Endothelial cell of hepatic sinusoid (primary cell): ENCODE measurements around the gene MYL5.

Experiments
- in situ Hi-C: cut with HindIII; loops from 2 replicates; pipeline ENCODE4 v1.10.0; 2017; ENCODE audit warnings: low sequenced_read_pairs

MYL5 gene

DNA sequence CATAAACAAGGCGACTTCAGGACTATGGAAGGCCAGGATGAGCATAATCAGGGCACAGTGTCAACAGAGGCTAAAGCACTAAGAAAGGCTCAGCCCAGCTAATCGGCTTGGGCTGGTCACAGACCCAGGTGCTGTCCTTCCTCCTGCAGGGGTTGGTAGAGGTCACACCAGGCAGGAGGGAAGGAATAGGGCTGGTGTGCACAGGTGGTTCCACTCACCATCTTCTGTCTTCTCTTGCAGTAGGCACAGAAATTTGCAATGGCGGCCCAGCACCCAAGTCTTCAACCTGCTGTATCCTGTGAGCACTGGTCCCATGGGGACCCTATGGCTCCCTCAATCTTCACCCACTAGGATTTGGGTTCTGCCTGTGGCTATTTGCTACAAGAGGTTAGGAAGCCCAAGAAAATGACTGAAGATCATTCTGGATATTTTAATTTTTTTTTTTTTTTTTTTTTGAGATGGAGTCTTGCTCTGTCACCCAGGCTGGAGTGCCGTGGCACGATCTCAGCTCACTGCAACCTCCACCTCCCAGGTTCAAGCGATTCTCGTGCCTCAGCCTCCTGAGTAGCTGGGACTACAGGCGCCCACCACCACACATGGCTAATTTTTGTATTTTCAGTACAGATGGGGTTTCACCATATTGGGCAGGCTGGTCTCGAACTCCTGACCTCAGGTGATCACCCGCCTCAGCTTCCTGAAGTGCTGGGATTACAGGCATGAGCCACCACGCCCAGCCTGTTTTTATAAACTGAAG lies 4.4 kb upstream of the MYL5 start:
- in situ Hi-C loops, result loop anchor here (10.0 kb wide), 1 partner anchor 55 kb away; no protein-coding TSS in a partner anchor

- in situ Hi-C loops, result loop anchor here (10.0 kb wide), 1 partner anchor 57 kb away; no protein-coding TSS in a partner anchor
These were observed 2.6 kb upstream of the MYL5 start for GRCh38 chr4:671769-672168.

- in situ Hi-C loops, result loop anchor here (10.0 kb wide), 1 partner anchor 59 kb away; no protein-coding TSS in a partner anchor
These were observed 822 bp upstream of the MYL5 start for GRCh38 chr4:673349-674091.

GRCh38 chr4:675036-675882 lies 917 bp downstream of the MYL5 start:
- in situ Hi-C loops, result loop anchor here (10.0 kb wide), 1 partner anchor 60 kb away; no protein-coding TSS in a partner anchor

- in situ Hi-C loops, result loop anchor here (10.0 kb wide), 1 partner anchor 61 kb away; no protein-coding TSS in a partner anchor
These were observed 1.9 kb downstream of the MYL5 start for GRCh38 chr4:675980-676870.

DNA sequence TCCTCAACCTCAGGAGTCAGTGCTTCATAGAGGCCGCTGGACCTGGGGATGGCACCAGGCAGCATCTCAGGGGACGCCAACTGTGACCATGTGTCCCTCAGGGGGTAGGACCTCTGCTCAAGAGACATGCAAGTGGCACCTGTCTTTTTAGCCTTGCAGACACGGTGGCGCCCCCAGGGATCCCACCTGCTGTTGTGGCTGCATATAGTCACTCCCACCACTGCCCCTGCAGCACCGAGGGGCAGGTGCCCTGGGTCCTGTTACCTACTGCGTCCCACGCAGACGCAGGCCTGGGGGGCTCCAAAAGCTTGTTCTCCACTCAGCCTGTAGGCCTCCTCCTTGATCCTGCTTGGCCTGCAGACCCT lies 2.5 kb downstream of the MYL5 start:
- in situ Hi-C loops, result loop anchor here (10.0 kb wide), 1 partner anchor 62 kb away; no protein-coding TSS in a partner anchor

- in situ Hi-C loops, result loop anchor here (10.0 kb wide), 1 partner anchor 63 kb away; no protein-coding TSS in a partner anchor
These were observed 3.3 kb downstream of the MYL5 start for GRCh38 chr4:677431-678293.

GRCh38 chr4:678331-679103 lies 4.2 kb downstream of the MYL5 start:
- in situ Hi-C loops, result loop anchor here (10.0 kb wide), 1 partner anchor 64 kb away; no protein-coding TSS in a partner anchor

DNA sequence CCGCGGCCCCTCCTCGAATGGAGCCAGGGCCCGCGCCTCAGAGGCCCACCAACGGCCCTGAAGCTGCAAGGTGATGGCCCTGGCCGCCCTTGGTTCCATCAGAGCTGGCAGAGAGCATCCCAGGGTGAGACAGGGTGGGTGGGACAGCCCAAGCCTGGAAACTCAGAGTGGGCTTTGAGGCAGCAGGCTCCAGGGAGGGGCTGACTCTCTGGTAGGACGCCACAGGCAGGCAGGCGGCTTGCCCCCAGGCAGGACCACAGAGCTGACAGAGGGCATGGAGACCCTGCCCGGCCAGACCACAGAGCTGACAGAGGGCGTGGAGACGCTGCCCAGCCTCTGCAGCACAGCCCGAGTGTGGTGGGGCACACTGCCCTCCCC lies 4.8 kb downstream of the MYL5 start:
- in situ Hi-C loops, result loop anchor here (10.0 kb wide), 1 partner anchor 64 kb away; no protein-coding TSS in a partner anchor

DNA sequence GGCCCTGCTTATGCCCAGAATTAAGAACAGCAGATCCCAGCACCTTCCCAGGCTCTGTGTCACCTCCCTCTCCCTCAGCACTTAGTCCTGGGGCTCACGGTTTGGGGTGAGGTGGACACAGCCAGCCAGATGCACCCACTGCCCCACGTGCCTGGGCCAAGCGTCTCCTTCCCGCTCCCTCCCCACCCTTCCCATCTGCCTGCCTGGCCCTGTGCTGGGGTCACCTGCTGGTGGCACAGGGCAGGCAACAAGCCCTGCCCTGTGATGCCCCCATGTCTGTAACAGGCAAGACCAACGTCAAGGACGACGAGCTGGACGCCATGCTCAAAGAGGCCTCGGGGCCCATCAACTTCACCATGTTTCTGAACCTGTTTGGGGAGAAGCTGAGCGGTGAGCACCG lies 5.3 kb downstream of the MYL5 start:
- in situ Hi-C loops, result loop anchor here (10.0 kb wide), 1 partner anchor 65 kb away; no protein-coding TSS in a partner anchor

GRCh38 chr4:680091-680490 lies 5.7 kb downstream of the MYL5 start:
- in situ Hi-C loops, result no loop called here

GRCh38 chr4:680551-680927 lies 6.2 kb downstream of the MYL5 start:
- in situ Hi-C loops, result no loop called here

GRCh38 chr4:680928-681645 lies 6.7 kb downstream of the MYL5 start:
- in situ Hi-C loops, result no loop called here

DNA sequence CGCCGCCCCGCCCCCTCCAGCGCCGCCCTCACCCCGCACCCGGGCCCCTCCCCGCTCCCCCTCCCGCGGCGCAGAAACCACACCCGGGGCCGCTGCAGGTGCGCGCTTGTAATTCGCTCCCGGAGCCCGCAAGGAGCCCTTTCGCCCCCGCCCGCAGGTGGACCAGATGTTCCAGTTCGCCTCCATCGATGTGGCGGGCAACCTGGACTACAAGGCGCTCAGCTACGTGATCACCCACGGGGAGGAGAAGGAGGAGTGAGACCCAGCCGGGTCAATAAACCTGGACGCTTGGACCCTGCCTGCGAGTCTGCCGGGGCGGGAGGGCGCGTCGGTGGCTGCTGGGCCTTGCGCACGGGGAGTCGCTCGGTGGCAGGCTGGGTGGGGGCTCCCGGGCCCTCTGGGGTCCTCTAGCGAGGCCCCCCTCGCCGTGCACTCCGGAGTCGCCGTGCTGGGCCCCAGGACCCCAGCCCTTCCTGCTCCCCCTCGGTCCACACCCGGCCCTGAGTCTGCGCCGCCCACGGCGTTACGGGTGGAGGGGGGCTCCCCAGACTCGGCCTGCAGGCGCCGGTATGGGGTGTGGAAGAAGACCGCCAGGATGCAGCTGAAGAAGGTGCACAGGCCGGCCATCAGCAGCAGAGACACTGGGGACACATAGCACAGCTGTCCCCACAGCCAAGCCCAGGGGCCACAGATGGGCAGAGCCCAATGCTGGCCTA lies 7.6 kb downstream of the MYL5 start:
- in situ Hi-C loops, result no loop called here

GRCh38 chr4:682490-683172 lies 8.3 kb downstream of the MYL5 start:
- in situ Hi-C loops, result no loop called here

DNA sequence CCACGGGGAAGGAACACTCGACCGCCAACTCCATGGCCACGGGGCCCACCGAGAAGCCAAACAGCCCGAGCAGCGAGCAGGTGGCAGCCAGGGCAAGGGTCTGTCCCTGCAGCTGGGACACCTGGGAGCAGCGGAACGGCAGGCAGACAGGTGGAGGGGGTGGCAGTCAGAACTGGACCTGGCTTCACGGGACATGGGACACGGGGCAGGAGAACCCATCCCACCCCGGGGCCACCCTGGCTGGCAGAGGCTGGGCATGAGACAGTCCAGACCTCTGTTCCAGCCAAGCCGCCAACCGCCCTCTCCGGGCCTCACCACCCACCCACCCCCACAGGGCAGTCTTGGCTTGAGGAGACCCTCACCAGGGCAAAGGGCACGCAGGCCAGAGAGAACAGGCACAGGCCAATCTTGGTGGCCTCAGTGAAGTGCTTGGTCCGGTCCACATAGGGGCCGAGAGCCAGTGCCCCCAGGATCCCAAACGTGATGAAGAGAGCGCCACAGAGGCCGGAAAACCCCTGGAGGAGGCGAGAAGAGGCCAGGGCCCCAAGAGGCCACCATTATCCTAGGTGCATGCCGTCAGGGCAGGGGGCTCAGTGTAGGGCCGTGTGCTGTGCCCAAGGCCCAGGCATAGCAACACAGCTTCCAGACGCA lies 9.0 kb downstream of the MYL5 start:
- in situ Hi-C loops, result no loop called here
